SW 1271 (cell line): Measurements from ENCODE around the gene PLPPR4.

Experiments
- DNase-seq, 2 experiments: peaks; one replicate each; lab custom pipeline; 2025; lab: John Stamatoyannopoulos, UW

The PLPPR4 gene

DNA sequence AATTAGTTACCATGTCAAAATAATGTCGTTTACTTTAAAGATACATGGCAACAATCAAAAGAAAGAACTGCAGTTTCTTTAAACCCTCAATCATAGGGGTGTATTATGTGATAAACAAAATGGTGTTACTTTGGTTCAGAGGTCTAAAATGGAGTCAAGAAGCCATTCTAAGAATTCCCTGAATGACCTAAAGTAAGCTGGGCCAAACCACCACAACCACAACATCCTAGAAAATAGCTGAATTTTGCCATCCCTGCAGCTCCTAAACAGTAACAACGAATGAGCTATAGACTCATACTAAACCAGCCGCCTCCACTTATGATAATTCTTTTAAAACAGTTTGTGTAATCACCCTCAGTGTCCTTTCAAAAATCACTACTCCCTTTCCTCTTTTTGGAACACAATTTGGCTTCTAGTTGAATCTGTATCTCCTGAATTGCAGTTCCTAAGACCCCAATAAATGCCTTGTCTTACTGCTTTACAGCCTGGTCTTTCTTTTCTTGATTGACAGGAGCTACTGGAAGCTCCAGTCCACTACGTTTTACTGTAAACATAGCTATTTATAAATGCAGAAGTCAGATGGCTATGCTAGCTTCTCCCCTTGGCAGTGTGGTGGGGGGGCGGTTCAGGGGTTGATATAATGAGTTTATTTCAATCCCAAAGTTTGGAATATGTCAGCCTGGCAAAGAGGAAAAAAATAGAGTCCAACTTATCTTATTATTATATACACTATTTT lies 84.3 kb downstream of the PLPPR4 start:
- DNase-seq, result no peak

DNA sequence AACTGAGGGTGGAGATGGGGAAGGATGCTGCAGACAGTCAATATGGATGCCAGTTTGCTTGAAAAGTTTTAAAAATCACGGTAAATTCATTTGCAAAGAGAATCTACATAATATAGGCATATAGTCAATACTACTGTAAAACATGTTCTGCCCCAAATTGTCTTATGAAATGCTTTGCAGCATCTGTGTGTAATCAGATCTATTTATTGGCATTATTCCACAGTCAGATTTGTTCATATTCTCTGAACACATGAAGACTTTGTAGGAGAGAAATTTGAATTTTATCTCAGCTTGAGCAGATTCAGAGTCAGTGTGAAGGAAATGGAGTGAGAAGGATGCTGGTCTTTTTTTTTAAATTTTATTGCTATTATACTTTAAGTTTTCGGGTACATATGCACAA lies 88.5 kb downstream of the PLPPR4 start:
- no peak for DNase-seq

DNA sequence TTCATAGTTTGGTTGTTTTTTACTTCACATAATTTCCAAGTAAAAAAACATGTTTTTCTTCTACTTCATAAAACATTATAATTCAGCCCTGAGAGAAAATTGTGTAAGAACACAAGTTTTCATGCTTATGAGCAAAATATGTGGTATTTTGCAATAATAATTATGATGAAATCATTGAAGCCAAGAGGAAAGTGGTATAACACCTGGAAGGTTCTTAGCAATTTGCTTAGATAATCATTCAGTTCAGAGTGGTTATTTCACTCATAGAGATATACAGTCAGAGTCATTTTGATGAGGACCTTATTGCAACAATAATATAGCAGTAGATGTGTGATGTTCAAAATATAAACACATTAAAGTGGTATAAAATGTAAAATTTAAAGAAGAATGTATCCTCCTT lies 94.5 kb downstream of the PLPPR4 start:
- no peak for DNase-seq
